ENCODE measurements around the gene TMEM144.
"Not testable (repeated sequence)": the region's sequence is repeated elsewhere in the genome, so short reads cannot be mapped to it uniquely, and the experiment has no call there.

TMEM144 gene

GRCh38 chr4:158192439-158193158 lies 17.7 kb upstream of the TMEM144 start:
- DNase-seq, result no peak

- no peak for DNase-seq
These were observed 17.0 kb upstream of the TMEM144 start for GRCh38 chr4:158193171-158193749.

GRCh38 chr4:158195297-158195696 lies 15.0 kb upstream of the TMEM144 start:
- DNase-seq, result no peak

- DNase-seq, result no peak
These were observed 13.0 kb upstream of the TMEM144 start for GRCh38 chr4:158197194-158197776.

GRCh38 chr4:158200214-158200613 lies 10.1 kb upstream of the TMEM144 start:
- no peak for DNase-seq

GRCh38 chr4:158201322-158201721 lies 9.0 kb upstream of the TMEM144 start:
- DNase-seq, result no peak

GRCh38 chr4:158201876-158202275 lies 8.4 kb upstream of the TMEM144 start:
- DNase-seq, result no peak

- DNase-seq, result no peak
These were observed 7.8 kb upstream of the TMEM144 start for GRCh38 chr4:158202481-158202880.

- DNase-seq, result no peak
These were observed 6.8 kb upstream of the TMEM144 start for GRCh38 chr4:158203436-158203835.

- no peak for DNase-seq
These were observed 6.4 kb upstream of the TMEM144 start for GRCh38 chr4:158203929-158204328.

GRCh38 chr4:158208963-158209640 lies 1.2 kb upstream of the TMEM144 start:
- no peak for DNase-seq

- DNase-seq, result no peak
These were observed 936 bp downstream of the TMEM144 start for GRCh38 chr4:158211222-158211621.

- no peak for DNase-seq
These were observed 3.2 kb downstream of the TMEM144 start for GRCh38 chr4:158213466-158213865.

GRCh38 chr4:158214856-158215255 lies 4.6 kb downstream of the TMEM144 start:
- no peak for DNase-seq

- no peak for DNase-seq
These were observed 7.5 kb downstream of the TMEM144 start for GRCh38 chr4:158217763-158218162.

- DNase-seq, result no peak
These were observed 9.3 kb downstream of the TMEM144 start for GRCh38 chr4:158219623-158220022.

GRCh38 chr4:158224318-158224717 lies 14.0 kb downstream of the TMEM144 start:
- DNase-seq, result not testable (repeated sequence)

GRCh38 chr4:158224999-158225398 lies 14.7 kb downstream of the TMEM144 start:
- DNase-seq, result not testable (repeated sequence)

GRCh38 chr4:158227880-158228279 lies 17.6 kb downstream of the TMEM144 start:
- DNase-seq, result not testable (repeated sequence)

- not testable (repeated sequence) for DNase-seq
These were observed 18.1 kb downstream of the TMEM144 start for GRCh38 chr4:158228399-158228798.

- no peak for DNase-seq
These were observed 19.5 kb downstream of the TMEM144 start for GRCh38 chr4:158229768-158230167.

- no peak for DNase-seq
These were observed 24.4 kb downstream of the TMEM144 start for GRCh38 chr4:158234671-158235070.

GRCh38 chr4:158236304-158237030 lies 26.2 kb downstream of the TMEM144 start:
- DNase-seq, result no peak
